MG63 (cell line): Measurements from ENCODE around the gene VSTM5. TPM values are rescaled to one million over a fixed set of nuclear protein-coding genes. Genes with fewer than 3 reads are reported as not detected.
"Not testable (repeated sequence)": the region's sequence is repeated elsewhere in the genome, so short reads cannot be mapped to it uniquely, and the experiment has no call there.

Experiments used
- DNase-seq: peaks from one replicate; pipeline ENCODE4 v3.0.0-alpha.2; 2020
- H3K27me3 ChIP-seq: fragments of 250-450 bp; sonication (Bioruptor Pico); 2 replicates; pipeline ENCODE4 v1.5.1; 2020; ENCODE audit warnings: mild to moderate bottlenecking, moderate library complexity
- H3K36me3 ChIP-seq: fragments of 250-450 bp; sonication (Bioruptor Pico); 2 replicates; pipeline ENCODE4 v1.5.1; 2020; ENCODE audit warnings: mild to moderate bottlenecking, moderate library complexity
- H3K4me3 ChIP-seq: fragments of 250-450 bp; sonication (Bioruptor Pico); 2 replicates; pipeline ENCODE4 v1.5.1; 2020; ENCODE audit warnings: mild to moderate bottlenecking, moderate library complexity
- H3K9me3 ChIP-seq: fragments of 250-450 bp; sonication (Bioruptor Pico); 2 replicates; pipeline ENCODE4 v1.5.1; 2020; ENCODE audit warnings: mild to moderate bottlenecking, moderate library complexity
- total RNA-seq: library from RNA; depleted of rRNA; stranded (reverse); fragments of >200 nt; shearing (Covaris generic); gene quantifications from 2 replicates; pipeline ENCODE4 v1.2.3, GENCODE V29; 2014; ENCODE audit warnings: low replicate concordance

The VSTM5 gene
- total RNA-seq, 1 experiment from 2014 or later: not detected

GRCh38 chr11:93819966-93820695 is 30.3 kb downstream of the VSTM5 start:
- no peak overlapping the region for H3K4me3 ChIP-seq
- DNase-seq: no peak

GRCh38 chr11:93817426-93818348 is 32.7 kb downstream of the VSTM5 start:
- Histone ChIP-seq H3K4me3 (no peak overlapping the region), H3K36me3 (peaks cover 29% of the 10 kb centered on the region), H3K9me3 (no peaks in the 10 kb centered on the region), H3K27me3 (no peaks in the 10 kb centered on the region)
- no peak for DNase-seq

More at GRCh38 chr11:93819966-93820695, 30.3 kb downstream of the VSTM5 start:
- H3K9me3 ChIP-seq: no peaks in the 10 kb centered on the region
- no peaks in the 10 kb centered on the region for H3K27me3 ChIP-seq
- peaks cover 4% of the 10 kb centered on the region for H3K36me3 ChIP-seq

- H3K27me3 ChIP-seq: no peaks in the 10 kb centered on the region
- no peaks in the 10 kb centered on the region for H3K9me3 ChIP-seq
- peaks cover 55% of the 10 kb centered on the region for H3K36me3 ChIP-seq
- no peak for DNase-seq
- no peak overlapping the region for H3K4me3 ChIP-seq
These were observed 35.3 kb downstream of the VSTM5 start for GRCh38 chr11:93814966-93815633.

GRCh38 chr11:93813974-93814373 is 36.4 kb downstream of the VSTM5 start:
- DNase-seq: no peak
- H3K4me3 ChIP-seq: no peak overlapping the region
- H3K36me3 ChIP-seq: peaks cover 63% of the 10 kb centered on the region
- no peaks in the 10 kb centered on the region for H3K27me3 ChIP-seq
- no peaks in the 10 kb centered on the region for H3K9me3 ChIP-seq

GRCh38 chr11:93807980-93808379 is 42.4 kb downstream of the VSTM5 start:
- H3K36me3 ChIP-seq: peaks cover 90% of the 10 kb centered on the region
- H3K9me3 ChIP-seq: no peaks in the 10 kb centered on the region
- DNase-seq: no peak
- no peak overlapping the region for H3K4me3 ChIP-seq
- no peaks in the 10 kb centered on the region for H3K27me3 ChIP-seq

GRCh38 chr11:93804879-93805278 is 45.5 kb downstream of the VSTM5 start:
- Histone ChIP-seq H3K9me3 (no peaks in the 10 kb centered on the region), H3K36me3 (peaks cover 81% of the 10 kb centered on the region), H3K4me3 (no peak overlapping the region), H3K27me3 (no peaks in the 10 kb centered on the region)
- no peak for DNase-seq

GRCh38 chr11:93801366-93801765 is 49.1 kb downstream of the VSTM5 start:
- no peak for DNase-seq
- Histone ChIP-seq H3K36me3 (peaks cover 85% of the 10 kb centered on the region), H3K9me3 (no peaks in the 10 kb centered on the region), H3K4me3 (no peak overlapping the region), H3K27me3 (no peaks in the 10 kb centered on the region)

- H3K9me3 ChIP-seq: no peaks in the 10 kb centered on the region
- no peak for DNase-seq
- peaks cover 83% of the 10 kb centered on the region for H3K36me3 ChIP-seq
- no peak overlapping the region for H3K4me3 ChIP-seq
- no peaks in the 10 kb centered on the region for H3K27me3 ChIP-seq
These were observed 53.8 kb downstream of the VSTM5 start for GRCh38 chr11:93796441-93797231.

- peaks cover 75% of the 10 kb centered on the region for H3K36me3 ChIP-seq
- no peak for DNase-seq
- no peaks in the 10 kb centered on the region for H3K9me3 ChIP-seq
- no peaks in the 10 kb centered on the region for H3K27me3 ChIP-seq
- no peak overlapping the region for H3K4me3 ChIP-seq
These were observed 58.9 kb downstream of the VSTM5 start for GRCh38 chr11:93791493-93791892.

GRCh38 chr11:93784935-93785360 is 65.5 kb downstream of the VSTM5 start:
- Histone ChIP-seq H3K9me3 (no peaks in the 10 kb centered on the region), H3K27me3 (no peaks in the 10 kb centered on the region), H3K4me3 (peak overlapping the region; percentile 72), H3K36me3 (peaks cover 21% of the 10 kb centered on the region)
- no peak for DNase-seq

- peak within 1 kb of the TSS; percentile 72 for H3K4me3 ChIP-seq
- H3K36me3 ChIP-seq: peaks cover 18% of the 10 kb centered on the region
- no peaks in the 10 kb centered on the region for H3K9me3 ChIP-seq
These were observed 66.1 kb downstream of the VSTM5 start, which contains the start of gene MED17 for GRCh38 chr11:93784145-93784934. MED17 (plus strand) TSS chr11:93784282; CDS start chr11:93784514, 232 bp downstream.

GRCh38 chr11:93783765-93784144 is 66.7 kb downstream of the VSTM5 start:
- Histone ChIP-seq H3K27me3 (no peaks in the 10 kb centered on the region), H3K9me3 (no peaks in the 10 kb centered on the region), H3K4me3 (peak overlapping the region; percentile 72), H3K36me3 (peaks cover 14% of the 10 kb centered on the region)
- DNase-seq: no peak

More at GRCh38 chr11:93784145-93784934, 66.1 kb downstream of the VSTM5 start, which contains the start of gene MED17:
- H3K27me3 ChIP-seq: no peaks in the 10 kb centered on the region
- DNase-seq: peak; percentile 92

- no peak for DNase-seq
- Histone ChIP-seq H3K27me3 (no peaks in the 10 kb centered on the region), H3K9me3 (no peaks in the 10 kb centered on the region), H3K36me3 (peaks cover 12% of the 10 kb centered on the region), H3K4me3 (peak overlapping the region; percentile 72)
These were observed 67.1 kb downstream of the VSTM5 start for GRCh38 chr11:93783362-93783761.

- no peak overlapping the region for H3K4me3 ChIP-seq
- no peak for DNase-seq
- H3K9me3 ChIP-seq: no peaks in the 10 kb centered on the region
- H3K27me3 ChIP-seq: no peaks in the 10 kb centered on the region
- no peaks in the 10 kb centered on the region for H3K36me3 ChIP-seq
These were observed 75.1 kb downstream of the VSTM5 start for GRCh38 chr11:93775289-93775688.

GRCh38 chr11:93774560-93774959 is 75.9 kb downstream of the VSTM5 start:
- not testable (repeated sequence) for H3K36me3 ChIP-seq, H3K27me3 ChIP-seq, DNase-seq, H3K9me3 ChIP-seq, H3K4me3 ChIP-seq
